ENCODE measurements around the gene PCP2.

DNA sequence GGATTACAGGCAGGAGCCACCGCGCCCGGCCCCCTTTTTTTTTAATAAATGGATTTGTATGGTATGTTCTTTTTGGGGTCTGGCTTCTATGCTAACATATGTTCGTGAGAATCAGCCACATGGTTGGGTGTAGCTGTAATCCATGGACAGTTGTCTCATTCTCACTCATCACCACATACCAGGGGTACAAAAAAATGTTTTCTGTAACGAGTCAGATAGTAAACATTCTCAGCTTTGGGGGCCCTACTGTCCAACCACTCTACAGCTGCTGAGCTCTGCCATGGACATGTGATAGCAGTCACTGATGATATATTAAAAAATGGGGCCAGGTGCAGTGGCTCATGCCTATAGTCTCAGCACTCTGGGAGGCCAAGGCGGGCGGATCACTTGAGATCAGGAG is 30.2 kb upstream of the PCP2 start:
- TF ChIP-seq, protein P1, sequence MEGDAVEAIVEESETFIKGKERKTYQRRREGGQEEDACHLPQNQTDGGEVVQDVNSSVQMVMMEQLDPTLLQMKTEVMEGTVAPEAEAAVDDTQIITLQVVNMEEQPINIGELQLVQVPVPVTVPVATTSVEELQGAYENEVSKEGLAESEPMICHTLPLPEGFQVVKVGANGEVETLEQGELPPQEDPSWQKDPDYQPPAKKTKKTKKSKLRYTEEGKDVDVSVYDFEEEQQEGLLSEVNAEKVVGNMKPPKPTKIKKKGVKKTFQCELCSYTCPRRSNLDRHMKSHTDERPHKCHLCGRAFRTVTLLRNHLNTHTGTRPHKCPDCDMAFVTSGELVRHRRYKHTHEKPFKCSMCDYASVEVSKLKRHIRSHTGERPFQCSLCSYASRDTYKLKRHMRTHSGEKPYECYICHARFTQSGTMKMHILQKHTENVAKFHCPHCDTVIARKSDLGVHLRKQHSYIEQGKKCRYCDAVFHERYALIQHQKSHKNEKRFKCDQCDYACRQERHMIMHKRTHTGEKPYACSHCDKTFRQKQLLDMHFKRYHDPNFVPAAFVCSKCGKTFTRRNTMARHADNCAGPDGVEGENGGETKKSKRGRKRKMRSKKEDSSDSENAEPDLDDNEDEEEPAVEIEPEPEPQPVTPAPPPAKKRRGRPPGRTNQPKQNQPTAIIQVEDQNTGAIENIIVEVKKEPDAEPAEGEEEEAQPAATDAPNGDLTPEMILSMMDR (IDR thresholded peaks at IDR 0.05), result no peak
- TF ChIP-seq POLR2A (IDR thresholded peaks at IDR 0.05), result no peak

Data from body of pancreas (tissue), 4 donors.